AG09319 (cell line): ENCODE measurements around the gene GALNS.

Source experiments
- DNase-seq: peaks from one replicate; pipeline ENCODE4 v3.0.0-alpha.2; 2010; ENCODE audit warnings: low read depth; ENCODE audit errors: extremely low read depth
- CTCF ChIP-seq: IDR thresholded peaks from 2 replicates; pipeline ENCODE4 v1.5.1; 2011; ENCODE audit warnings: low read depth, mild to moderate bottlenecking, inconsistent platforms, low read length, moderate library complexity

The GALNS gene

GRCh38 chr16:88844419-88845036 is 12.2 kb downstream of the GALNS start:
- no peak for TF ChIP-seq CTCF
- no peak for DNase-seq

GRCh38 chr16:88843256-88843655 is 13.5 kb downstream of the GALNS start:
- no peak for DNase-seq
- no peak for TF ChIP-seq CTCF

- TF ChIP-seq CTCF = no peak
- DNase-seq = no peak
These were observed 13.9 kb downstream of the GALNS start for GRCh38 chr16:88842806-88843205.

- no peak for TF ChIP-seq CTCF
- no peak for DNase-seq
These were observed 14.4 kb downstream of the GALNS start for GRCh38 chr16:88842308-88842756.

GRCh38 chr16:88841521-88842307 is 15.0 kb downstream of the GALNS start:
- no peak for TF ChIP-seq CTCF
- no peak for DNase-seq

GRCh38 chr16:88840600-88841215 is 16.0 kb downstream of the GALNS start:
- TF ChIP-seq CTCF = no peak
- DNase-seq = no peak
